Left lobe of liver (tissue), 2 donors: Measurements from ENCODE around the gene ELF1. TPM values are rescaled to one million over a fixed set of nuclear protein-coding genes. Genes with fewer than 3 reads are reported as not detected.
"Not testable (repeated sequence)": the region's sequence is repeated elsewhere in the genome, so short reads cannot be mapped to it uniquely, and the experiment has no call there.

Source experiments
- ATAC-seq: fragments of 200-7000 bp; cut with Tn5 transposase; one replicate; pipeline ENCODE4 v1.9.1; 2020; ENCODE audit warnings: mild to moderate bottlenecking, moderate library complexity
- DNase-seq: peaks from one replicate; pipeline ENCODE4 v3.0.0-alpha.2; 2020; ENCODE audit warnings: low spot score
- total RNA-seq: library from RNA; stranded (reverse); gene quantifications from one replicate; pipeline ENCODE4 v1.2.1, GENCODE V29; 2021
- donor health status: DM: no; HTN: no; CAD: no; lungs with moderate emphysema.
- donor health status: DM: no; HTN: yes; CAD: no.

Gene ELF1
- total RNA-seq, 1 donor from 2014 or later = 22.2 TPM

DNA sequence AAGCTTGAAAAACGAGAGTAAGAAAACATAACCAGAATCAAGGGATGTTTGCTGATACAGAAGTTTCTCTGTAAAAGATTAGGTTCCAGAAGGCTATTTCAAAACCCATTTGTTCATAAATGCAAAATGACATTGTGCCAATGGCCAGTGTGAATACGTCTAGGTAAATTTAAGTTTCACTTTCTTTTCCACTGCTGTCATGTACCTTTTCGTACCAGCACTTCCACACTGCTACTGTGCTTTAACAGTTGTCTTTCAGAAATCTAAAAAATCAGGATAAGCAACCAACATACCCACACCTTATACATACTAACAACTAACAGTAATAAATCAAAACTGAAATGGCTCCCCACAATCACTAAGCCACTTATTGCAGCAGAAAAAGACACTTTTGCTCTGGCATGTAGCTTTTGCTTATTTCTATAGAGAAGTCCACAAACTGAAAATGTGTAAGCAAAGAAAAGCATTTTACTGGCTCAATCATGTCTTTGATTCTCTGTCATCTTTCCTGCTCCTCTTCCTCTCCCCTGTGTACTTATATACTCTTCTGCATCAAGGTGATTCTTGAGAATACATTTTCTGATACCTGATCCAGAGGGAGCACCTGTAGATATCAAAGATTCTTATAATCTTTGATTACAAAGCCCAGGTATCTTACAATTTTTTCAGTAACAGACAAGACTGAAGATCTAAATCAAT lies 34.3 kb downstream of the ELF1 start:
- ATAC-seq (peak; percentile 78), DNase-seq (no peak)

DNA sequence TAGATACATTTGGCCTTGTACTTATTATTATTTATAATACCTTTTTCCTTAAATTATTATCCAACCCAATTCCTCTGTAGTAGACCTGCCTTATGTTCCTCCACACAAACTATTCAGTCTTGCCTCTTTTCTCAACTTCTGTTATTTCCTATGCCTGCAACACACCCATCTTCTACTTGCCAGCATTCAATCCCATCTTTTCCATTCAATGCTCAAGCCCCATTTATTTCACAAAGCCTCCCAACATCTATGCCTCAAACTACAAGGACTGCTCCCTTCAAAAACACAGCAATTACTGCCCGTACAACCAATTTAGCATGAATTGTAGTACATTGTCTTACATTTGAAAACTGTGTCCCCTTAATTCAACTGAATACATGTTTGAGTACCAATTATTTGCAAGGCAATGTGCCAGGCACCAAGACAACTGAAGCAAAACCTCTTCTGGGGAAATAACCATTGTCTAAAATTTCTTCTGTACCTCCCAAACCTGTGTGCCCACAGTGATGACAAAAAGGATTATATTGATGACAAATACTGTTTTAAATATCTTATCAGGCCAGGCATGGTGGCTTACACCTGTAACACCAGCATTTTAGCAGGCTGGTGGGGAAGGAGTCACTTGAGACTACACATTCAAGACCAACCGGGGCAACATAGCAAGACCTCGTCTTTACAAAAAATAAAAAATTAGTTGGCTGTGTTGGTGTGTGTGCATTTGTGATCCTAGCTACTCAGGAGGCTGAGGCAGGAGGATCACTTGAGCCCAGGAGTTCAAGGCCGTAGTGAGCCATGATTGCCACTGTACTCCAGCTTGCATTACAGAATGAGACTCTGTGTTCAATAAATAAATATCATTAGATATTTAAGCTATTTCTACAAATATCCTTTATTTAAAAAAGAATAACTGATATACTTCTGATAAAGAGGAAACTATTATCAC lies 35.1 kb downstream of the ELF1 start:
- no peak for DNase-seq
- ATAC-seq = no peak

GRCh38 chr13:40983259-40983658 lies 35.9 kb downstream of the ELF1 start:
- ATAC-seq (no peak), DNase-seq (no peak)

DNA sequence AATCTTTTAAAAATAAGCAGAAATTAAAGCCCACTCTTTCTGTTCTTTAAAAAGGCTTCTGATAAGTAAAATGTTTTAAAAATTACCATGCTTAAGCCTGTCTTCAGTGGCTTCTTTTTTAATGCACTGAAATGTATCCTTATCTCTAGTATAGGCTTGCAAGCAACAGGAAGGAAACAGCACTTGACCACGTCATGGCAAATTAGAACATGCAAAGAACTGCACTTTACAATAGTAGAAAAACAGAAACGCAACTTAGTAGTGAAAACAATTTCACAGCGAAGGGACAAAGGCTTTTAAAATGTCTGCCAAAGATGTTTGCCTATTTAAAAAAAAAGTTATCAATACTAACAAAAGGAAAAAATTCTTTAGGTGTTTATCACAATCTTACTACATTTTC lies 36.3 kb downstream of the ELF1 start:
- DNase-seq (no peak), ATAC-seq (peak; percentile 52)

DNA sequence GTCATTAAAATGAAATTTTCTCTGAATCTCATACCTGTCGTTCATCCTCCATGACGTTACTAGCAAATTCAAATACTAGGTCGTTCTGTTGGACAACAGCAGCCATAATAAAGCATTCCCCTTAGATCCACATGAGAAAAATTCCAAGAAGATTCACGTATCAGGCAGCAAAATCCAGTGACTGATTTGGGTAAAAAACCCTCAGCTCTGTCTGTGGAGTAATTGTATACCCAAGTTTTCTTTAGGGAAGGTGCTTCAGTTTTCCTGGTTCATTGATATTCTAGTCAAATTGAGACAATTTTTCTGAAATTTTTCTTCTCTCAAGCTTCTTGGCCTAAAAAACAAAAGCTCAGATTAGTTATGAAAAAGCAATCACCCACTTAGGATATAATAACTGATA lies 37.2 kb downstream of the ELF1 start:
- no peak for ATAC-seq
- no peak for DNase-seq

DNA sequence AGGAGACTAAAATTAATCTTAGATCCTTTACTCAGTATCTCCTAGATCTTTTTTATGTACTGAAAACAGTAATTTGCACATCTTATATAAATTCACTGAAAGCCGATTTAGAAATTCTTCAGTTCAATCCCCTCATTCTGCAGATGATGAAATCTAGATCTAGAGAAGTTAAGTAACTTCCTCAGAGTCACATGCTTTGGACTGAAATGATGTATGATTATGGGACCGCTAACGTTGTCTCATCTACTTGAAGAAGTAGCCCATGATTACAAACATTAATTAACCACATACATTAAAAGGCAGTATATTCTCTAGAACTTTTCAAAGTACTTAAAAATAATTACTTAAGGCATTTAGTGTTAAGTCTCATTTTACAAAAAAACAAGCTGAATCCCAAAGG lies 37.8 kb downstream of the ELF1 start:
- no peak for ATAC-seq
- no peak for DNase-seq

DNA sequence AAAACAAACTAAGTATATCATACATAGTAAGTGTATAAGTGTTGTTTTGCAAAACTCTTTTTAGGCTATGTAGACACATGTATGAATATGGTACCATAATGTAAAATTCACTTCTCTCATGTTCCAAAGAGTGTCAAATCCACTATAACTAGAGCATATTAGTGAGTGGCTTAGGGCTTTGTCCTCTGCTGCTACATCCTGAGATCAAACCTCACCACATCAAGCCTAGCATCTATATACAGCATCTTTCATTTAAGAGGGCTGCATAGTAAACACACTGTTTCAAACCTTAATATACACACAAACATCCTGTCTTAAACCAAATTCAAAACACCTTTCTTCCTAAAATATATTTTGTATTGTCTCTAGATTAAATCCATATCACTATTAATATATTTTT lies 38.7 kb downstream of the ELF1 start:
- ATAC-seq (no peak), DNase-seq (no peak)

DNA sequence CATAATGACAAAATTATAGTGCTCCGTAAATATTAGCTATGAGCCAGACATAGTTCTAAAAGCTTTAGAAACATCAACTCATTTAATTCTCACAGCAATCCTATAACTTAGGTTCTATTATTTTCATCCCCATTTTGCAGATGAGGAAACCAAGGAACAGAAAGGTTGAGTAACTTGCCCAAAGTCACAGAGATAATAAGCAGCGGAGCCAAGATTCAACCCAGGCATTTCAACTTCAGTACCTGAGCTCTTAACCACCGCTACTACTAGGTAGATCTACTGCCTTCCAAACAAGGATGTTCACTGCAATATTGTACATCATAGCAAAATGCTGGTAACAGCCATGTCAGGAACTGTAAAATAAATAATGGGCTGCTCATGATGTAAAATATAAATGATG lies 39.9 kb downstream of the ELF1 start:
- ATAC-seq = no peak
- DNase-seq = no peak

- ATAC-seq, DNase-seq: not testable (repeated sequence)
Observed at GRCh38 chr13:40978109-40978508, 41.0 kb downstream of the ELF1 start.

- ATAC-seq (no peak), DNase-seq (no peak)
Observed at GRCh38 chr13:40975441-40975840, 43.7 kb downstream of the ELF1 start.

DNA sequence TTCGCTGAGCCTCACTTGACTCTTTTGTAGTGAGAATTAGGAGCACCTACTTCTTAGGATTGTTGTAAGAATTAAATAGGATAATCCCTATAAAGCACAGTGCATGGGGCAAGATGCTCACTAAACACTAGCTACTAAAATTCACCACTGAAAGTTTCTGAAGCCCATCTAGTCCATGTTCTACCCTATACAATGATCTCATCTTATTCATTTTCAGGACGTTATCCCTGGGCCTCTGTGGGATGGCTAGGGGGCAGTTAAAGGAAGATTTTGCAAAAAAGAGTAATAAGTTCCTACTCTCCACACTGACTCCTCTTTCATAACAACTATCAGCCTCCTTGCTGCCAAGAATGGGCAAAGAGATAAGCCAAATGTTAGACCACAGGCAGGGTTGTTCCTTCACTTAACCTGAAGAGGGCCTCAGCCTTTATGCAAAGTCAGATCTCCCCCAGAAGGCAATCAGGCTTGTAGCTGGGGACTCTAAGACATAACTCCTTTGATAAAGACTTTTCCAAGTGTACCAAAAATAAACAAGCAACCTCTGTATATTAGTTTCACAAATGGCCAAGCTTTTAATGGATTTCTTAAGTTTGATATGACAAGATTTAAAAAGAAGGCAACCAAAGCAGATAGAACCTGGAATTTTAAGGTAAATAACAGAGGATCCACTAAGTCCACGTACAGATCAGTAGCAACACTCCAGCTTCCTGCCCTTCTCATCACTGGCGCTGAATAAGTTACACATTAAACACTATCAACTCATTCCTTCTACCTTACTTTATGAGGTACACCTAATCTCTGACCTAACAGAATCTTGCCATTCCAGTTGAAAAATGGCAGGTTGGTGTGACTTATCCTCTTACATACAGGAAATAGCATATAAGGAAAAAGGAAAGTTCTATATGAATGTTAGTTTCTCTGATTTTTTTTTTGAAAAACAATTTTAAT lies 44.4 kb downstream of the ELF1 start:
- DNase-seq (no peak), ATAC-seq (peak; percentile 91)

DNA sequence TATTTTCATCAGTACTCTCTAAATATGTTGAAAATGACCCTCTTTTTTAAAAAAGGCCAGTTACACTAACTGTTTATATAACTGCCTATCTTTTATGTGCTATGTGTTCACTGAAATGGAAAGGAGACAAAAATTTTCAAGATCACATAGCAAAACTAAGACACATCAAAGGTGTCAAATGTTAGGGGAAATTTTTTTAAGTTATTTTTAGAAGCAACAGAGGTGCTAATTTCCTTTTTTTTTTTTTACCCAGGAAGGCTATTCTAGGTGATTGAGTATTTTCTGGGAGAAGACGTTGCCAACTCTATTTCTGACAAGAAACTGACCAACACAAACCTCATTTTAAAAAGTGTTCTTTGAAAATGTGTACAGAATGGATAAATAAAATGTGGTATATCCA lies 45.7 kb downstream of the ELF1 start:
- no peak for ATAC-seq

GRCh38 chr13:40971321-40971720 lies 47.8 kb downstream of the ELF1 start:
- ATAC-seq (no peak), DNase-seq (no peak)

More for the DNA sequence above, 45.7 kb downstream of the ELF1 start:
- no peak for DNase-seq

- DNase-seq = no peak
Observed at GRCh38 chr13:40970803-40971202, 48.3 kb downstream of the ELF1 start.

GRCh38 chr13:40969169-40969901 lies 49.8 kb downstream of the ELF1 start:
- ATAC-seq (peak; percentile 47), DNase-seq (no peak)

More at GRCh38 chr13:40970803-40971202, 48.3 kb downstream of the ELF1 start:
- no peak for ATAC-seq

DNA sequence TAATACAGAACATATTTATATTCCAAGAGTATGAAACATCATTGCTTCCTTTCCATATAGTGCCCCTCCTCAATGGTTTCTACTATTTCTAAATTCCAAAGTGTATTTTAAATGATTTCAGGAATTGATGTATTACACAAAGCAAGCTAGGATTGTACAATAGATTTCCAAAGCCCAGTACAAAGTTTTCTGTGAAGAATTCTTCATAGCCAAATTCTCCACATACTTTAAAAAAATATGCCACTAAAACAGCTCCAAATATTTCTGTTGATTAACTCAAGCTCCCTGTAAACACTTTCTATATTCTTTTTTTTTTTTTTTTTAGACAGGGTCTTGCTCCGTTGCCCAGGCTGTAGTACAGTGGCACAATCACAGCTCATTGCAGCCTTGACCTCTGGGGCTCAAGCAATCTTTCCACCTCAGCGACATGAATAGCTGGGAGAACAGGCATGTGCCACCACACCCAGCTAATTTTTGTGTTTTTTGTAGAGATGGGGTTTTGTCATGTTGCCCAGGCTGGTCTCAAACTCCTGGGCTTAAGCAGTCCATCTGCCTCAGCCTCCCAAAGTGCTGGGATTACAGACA lies 50.6 kb downstream of the ELF1 start:
- DNase-seq (no peak), ATAC-seq (peak; percentile 42)

DNA sequence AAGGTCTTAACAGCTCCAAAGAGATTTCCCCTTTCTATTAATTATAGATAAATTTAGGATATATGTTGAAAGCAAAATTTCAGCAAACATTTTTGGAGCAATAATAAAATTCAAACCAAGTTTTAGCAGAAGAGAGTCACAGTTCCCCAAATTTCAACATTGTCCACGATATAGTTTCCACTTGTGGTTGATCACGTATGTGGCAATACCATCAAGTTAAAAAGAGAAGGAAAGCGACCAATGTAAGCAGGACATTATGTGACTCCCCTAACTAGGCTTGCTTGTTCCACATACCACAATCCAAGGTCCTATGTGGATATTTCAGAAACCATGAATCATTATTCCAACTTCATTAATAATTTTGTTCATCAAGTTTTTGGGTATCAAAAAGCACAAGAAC lies 52.8 kb downstream of the ELF1 start:
- DNase-seq (no peak), ATAC-seq (peak; percentile 22)

DNA sequence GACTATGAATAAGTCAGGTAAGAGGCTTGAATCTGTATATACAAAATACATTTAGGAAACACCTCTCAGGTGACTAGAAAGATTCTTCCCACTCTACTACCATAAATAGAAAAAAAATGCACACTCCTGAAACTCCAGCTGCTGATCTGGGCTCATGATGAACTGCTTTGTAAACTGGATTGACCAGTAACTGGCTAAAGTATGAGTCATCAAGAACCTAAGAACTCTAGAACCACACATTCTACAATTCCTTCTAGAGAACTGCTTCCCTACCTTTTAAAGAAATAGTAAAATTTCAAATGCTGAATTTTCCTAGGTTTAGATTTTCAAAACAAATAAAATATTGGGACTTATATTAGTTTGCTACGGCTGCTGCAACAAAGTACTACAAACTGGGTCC lies 55.2 kb downstream of the ELF1 start:
- DNase-seq (no peak), ATAC-seq (peak; percentile 32)

GRCh38 chr13:40961826-40962225 lies 57.3 kb downstream of the ELF1 start:
- DNase-seq (no peak), ATAC-seq (no peak)

- no peak for DNase-seq
- peak; percentile 32 for ATAC-seq
Observed at GRCh38 chr13:40961214-40961613, 57.9 kb downstream of the ELF1 start.
